WTC11 (cell line): ENCODE results near the gene KSR1. TPM values are rescaled to one million over a fixed set of nuclear protein-coding genes. Genes with fewer than 3 reads are reported as not detected.

Source experiments
- ATAC-seq: fragments of 200-7000 bp; cut with Tn5 transposase; 2 replicates; pipeline ENCODE4 v1.10.0; 2021; ENCODE audit warnings: mild to moderate bottlenecking, moderate library complexity
- CTCF ChIA-PET: fragments of 300-600 bp; sonication (Branson Sonifier 250); formaldehyde crosslinking; loops from one replicate; lab custom pipeline; 2021; ENCODE audit warnings: antibody characterized with exemption; lab: Charles Lee
- POLR2A ChIA-PET: fragments of 350-600 bp; sonication (Branson Sonifier 250); formaldehyde crosslinking; loops from one replicate; lab custom pipeline; 2021; ENCODE audit warnings: antibody characterized with exemption; lab: Charles Lee
- DNase-seq: peaks from one replicate; pipeline ENCODE4 v3.0.0; 2021; ENCODE audit warnings: low spot score
- H3K27ac Mint-ChIP-seq: 2 replicates; pipeline ENCODE4 v1.8.0; 2021; ENCODE audit warnings: mixed read lengths
- H3K27me3 Mint-ChIP-seq: 2 replicates; pipeline ENCODE4 v1.8.0; 2021; ENCODE audit warnings: low read depth, mild to moderate bottlenecking, moderate library complexity, mixed read lengths
- H3K36me3 Mint-ChIP-seq: 2 replicates; pipeline ENCODE4 v1.8.0; 2021; ENCODE audit warnings: mixed read lengths
- H3K4me1 Mint-ChIP-seq: 2 replicates; pipeline ENCODE4 v1.8.0; 2022; ENCODE audit warnings: mixed read lengths
- H3K4me3 Mint-ChIP-seq: 2 replicates; pipeline ENCODE4 v1.8.0; 2021; ENCODE audit warnings: mild to moderate bottlenecking, moderate library complexity, mixed read lengths
- H3K9me3 Mint-ChIP-seq: 2 replicates; pipeline ENCODE4 v1.8.0; 2021; ENCODE audit warnings: mixed read lengths
- AFF4 ChIP-seq: sonication (generic); formaldehyde crosslinking; IDR thresholded peaks from 2 replicates; pipeline ENCODE4 v1.8.1; 2023; ENCODE audit warnings: mild to moderate bottlenecking, missing genetic modification reagents, borderline replicate concordance
- ATF1 ChIP-seq: sonication (generic); formaldehyde crosslinking; IDR thresholded peaks from 2 replicates; pipeline ENCODE4 v1.8.1; 2023; ENCODE audit warnings: mild to moderate bottlenecking, moderate library complexity, missing genetic modification reagents
- E2F1 ChIP-seq: sonication (generic); formaldehyde crosslinking; IDR thresholded peaks from 2 replicates; pipeline ENCODE4 v1.8.0; 2022; ENCODE audit warnings: mild to moderate bottlenecking, missing genetic modification reagents
- EMX1 ChIP-seq: fragments of 250-450 bp; sonication (Bioruptor Pico); IDR thresholded peaks from 2 replicates; pipeline ENCODE4 v1.8.0; 2021; ENCODE audit warnings: mild to moderate bottlenecking
- ETV6 ChIP-seq: sonication (generic); formaldehyde crosslinking; IDR thresholded peaks from 2 replicates; pipeline ENCODE4 v1.8.1; 2022; ENCODE audit warnings: mild to moderate bottlenecking, missing genetic modification reagents
- GRHL2 ChIP-seq: fragments of 250-450 bp; sonication (Bioruptor Pico); IDR thresholded peaks from 2 replicates; pipeline ENCODE4 v1.8.0; 2022; ENCODE audit warnings: mild to moderate bottlenecking, moderate library complexity; ENCODE audit not compliant: insufficient replicate concordance, severe bottlenecking
- HMGA2 ChIP-seq: fragments of 250-450 bp; sonication (Bioruptor Pico); IDR thresholded peaks from 2 replicates; pipeline ENCODE4 v1.4.0; 2021; ENCODE audit warnings: mild to moderate bottlenecking, moderate library complexity
- JAZF1 ChIP-seq: fragments of 250-450 bp; sonication (Bioruptor Pico); IDR thresholded peaks from 2 replicates; pipeline ENCODE4 v1.9.0; 2021; ENCODE audit warnings: moderate library complexity, mild to moderate bottlenecking, inconsistent platforms
- MLX ChIP-seq: sonication (generic); formaldehyde crosslinking; IDR thresholded peaks from 2 replicates; pipeline ENCODE4 v1.8.1; 2023; ENCODE audit warnings: mild to moderate bottlenecking, missing genetic modification reagents, moderate library complexity
- MXD4 ChIP-seq: fragments of 250-450 bp; sonication (Bioruptor Pico); IDR thresholded peaks from 2 replicates; pipeline ENCODE4 v1.8.0; 2021; ENCODE audit warnings: mild to moderate bottlenecking, moderate library complexity, borderline replicate concordance
- NFE2L1 ChIP-seq: sonication (generic); formaldehyde crosslinking; IDR thresholded peaks from 2 replicates; pipeline ENCODE4 v1.8.1; 2023; ENCODE audit warnings: missing genetic modification reagents
- NFYB ChIP-seq: sonication (generic); formaldehyde crosslinking; conservative IDR thresholded peaks from 2 replicates; pipeline ENCODE4 v1.8.0; 2022; ENCODE audit warnings: low read depth, missing genetic modification reagents
- OVOL2 ChIP-seq: fragments of 250-450 bp; sonication (Bioruptor Pico); IDR thresholded peaks from 2 replicates; pipeline ENCODE4 v1.9.0; 2021; ENCODE audit warnings: mild to moderate bottlenecking, borderline replicate concordance
- TEAD1 ChIP-seq: sonication (generic); formaldehyde crosslinking; IDR thresholded peaks from 2 replicates; pipeline ENCODE4 v1.8.0; 2022; ENCODE audit warnings: mild to moderate bottlenecking, missing genetic modification reagents
- ZBTB21 ChIP-seq: sonication (generic); formaldehyde crosslinking; IDR thresholded peaks from 2 replicates; pipeline ENCODE4 v1.8.1; 2023; ENCODE audit warnings: mild to moderate bottlenecking, missing genetic modification reagents, borderline replicate concordance
- ZNF281 ChIP-seq: sonication (generic); formaldehyde crosslinking; IDR thresholded peaks from 2 replicates; pipeline ENCODE4 v1.8.0; 2023; ENCODE audit warnings: mild to moderate bottlenecking, missing genetic modification reagents
- total RNA-seq: library from RNA; stranded (reverse); gene quantifications from 3 replicates; pipeline ENCODE4 v1.2.3, GENCODE V29; 2021
- TF ChIP-seq, protein P1 (sequence below): sonication (generic); formaldehyde crosslinking; IDR thresholded peaks from 2 replicates; pipeline ENCODE4 v1.8.1; 2022; ENCODE audit warnings: low read depth, mild to moderate bottlenecking, moderate library complexity, missing genetic modification reagents, borderline replicate concordance
- TF ChIP-seq, protein P2 (sequence below): sonication (generic); formaldehyde crosslinking; conservative IDR thresholded peaks from 2 replicates; pipeline ENCODE4 v1.8.1; 2023; ENCODE audit warnings: mild to moderate bottlenecking, low read depth, missing genetic modification reagents, moderate library complexity
- TF ChIP-seq, protein P3 (sequence below): fragments of 200-600 bp; IDR thresholded peaks from 2 replicates; pipeline ENCODE4 v1.8.0; 2022; ENCODE audit warnings: antibody characterized with exemption

KSR1 gene
- total RNA-seq, 1 experiment from 2014 or later: 45.5 TPM

DNA sequence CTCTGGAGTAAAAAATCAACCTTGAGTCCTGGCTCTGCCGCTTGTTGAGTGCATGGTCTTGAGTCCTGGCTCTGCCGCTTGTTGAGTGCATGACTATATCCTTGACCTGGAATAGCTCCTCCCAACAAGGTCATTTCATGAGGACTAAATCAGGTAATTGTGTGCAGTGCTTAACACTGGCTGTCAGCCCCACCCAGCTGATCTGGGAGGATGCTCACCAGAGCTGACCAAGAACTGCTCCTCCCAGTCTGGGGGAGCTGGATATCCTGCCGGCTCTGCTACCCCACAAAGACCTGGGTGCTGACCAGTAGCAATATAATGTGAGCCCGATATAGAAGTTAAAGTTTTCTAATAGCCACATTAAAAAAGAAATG lies 154.0 kb downstream of the KSR1 start:
- H3K9me3 Mint-ChIP-seq: no peaks in the 10 kb centered on the region
- DNase-seq (no peak), ATAC-seq (no peak)
- POLR2A ChIA-PET: no interaction called here
- no peak overlapping the region for H3K27ac Mint-ChIP-seq
- CTCF ChIA-PET: interaction anchor here (0.8 to 5.5 kb wide), 15 partner anchors 11 to 226 kb away, joined by 3 to 48 read pairs (median 4); no protein-coding TSS in a partner anchor
- no peak overlapping the region for H3K4me3 Mint-ChIP-seq
- no peaks in the 10 kb centered on the region for H3K4me1 Mint-ChIP-seq
- no peaks in the 10 kb centered on the region for H3K27me3 Mint-ChIP-seq
- peaks cover 37% of the 10 kb centered on the region for H3K36me3 Mint-ChIP-seq
- no peak for TF ChIP-seq JAZF1 (CRISPR knock-in tag)
- TF ChIP-seq EMX1: no peak
- TF ChIP-seq, protein P1, sequence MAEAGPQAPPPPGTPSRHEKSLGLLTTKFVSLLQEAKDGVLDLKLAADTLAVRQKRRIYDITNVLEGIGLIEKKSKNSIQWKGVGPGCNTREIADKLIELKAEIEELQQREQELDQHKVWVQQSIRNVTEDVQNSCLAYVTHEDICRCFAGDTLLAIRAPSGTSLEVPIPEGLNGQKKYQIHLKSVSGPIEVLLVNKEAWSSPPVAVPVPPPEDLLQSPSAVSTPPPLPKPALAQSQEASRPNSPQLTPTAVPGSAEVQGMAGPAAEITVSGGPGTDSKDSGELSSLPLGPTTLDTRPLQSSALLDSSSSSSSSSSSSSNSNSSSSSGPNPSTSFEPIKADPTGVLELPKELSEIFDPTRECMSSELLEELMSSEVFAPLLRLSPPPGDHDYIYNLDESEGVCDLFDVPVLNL (CRISPR knock-in tag): no peak
- TF ChIP-seq MXD4 (CRISPR knock-in tag): no peak
- TF ChIP-seq ZBTB21 (CRISPR knock-in tag): no peak
- no peak for TF ChIP-seq GRHL2 (CRISPR knock-in tag)
- TF ChIP-seq OVOL2 (CRISPR knock-in tag): no peak

GRCh38 chr17:27612160-27612770 lies 156.0 kb downstream of the KSR1 start:
- Mint-ChIP-seq H3K4me1 (no peaks in the 10 kb centered on the region), H3K27ac (no peak overlapping the region), H3K27me3 (no peaks in the 10 kb centered on the region), H3K36me3 (peaks cover 32% of the 10 kb centered on the region), H3K4me3 (no peak overlapping the region), H3K9me3 (no peaks in the 10 kb centered on the region)
- ATAC-seq (no peak), DNase-seq (no peak)
- ChIA-PET POLR2A (no interaction called here), CTCF (interaction anchor here (1.5 to 5.5 kb wide), 3 partner anchors 9 to 38 kb away, joined by 5 to 48 read pairs (median 7); no protein-coding TSS in a partner anchor)
- no peak for TF ChIP-seq HMGA2 (CRISPR knock-in tag)
- TF ChIP-seq MLX (CRISPR knock-in tag): no peak
- TF ChIP-seq, protein P2, sequence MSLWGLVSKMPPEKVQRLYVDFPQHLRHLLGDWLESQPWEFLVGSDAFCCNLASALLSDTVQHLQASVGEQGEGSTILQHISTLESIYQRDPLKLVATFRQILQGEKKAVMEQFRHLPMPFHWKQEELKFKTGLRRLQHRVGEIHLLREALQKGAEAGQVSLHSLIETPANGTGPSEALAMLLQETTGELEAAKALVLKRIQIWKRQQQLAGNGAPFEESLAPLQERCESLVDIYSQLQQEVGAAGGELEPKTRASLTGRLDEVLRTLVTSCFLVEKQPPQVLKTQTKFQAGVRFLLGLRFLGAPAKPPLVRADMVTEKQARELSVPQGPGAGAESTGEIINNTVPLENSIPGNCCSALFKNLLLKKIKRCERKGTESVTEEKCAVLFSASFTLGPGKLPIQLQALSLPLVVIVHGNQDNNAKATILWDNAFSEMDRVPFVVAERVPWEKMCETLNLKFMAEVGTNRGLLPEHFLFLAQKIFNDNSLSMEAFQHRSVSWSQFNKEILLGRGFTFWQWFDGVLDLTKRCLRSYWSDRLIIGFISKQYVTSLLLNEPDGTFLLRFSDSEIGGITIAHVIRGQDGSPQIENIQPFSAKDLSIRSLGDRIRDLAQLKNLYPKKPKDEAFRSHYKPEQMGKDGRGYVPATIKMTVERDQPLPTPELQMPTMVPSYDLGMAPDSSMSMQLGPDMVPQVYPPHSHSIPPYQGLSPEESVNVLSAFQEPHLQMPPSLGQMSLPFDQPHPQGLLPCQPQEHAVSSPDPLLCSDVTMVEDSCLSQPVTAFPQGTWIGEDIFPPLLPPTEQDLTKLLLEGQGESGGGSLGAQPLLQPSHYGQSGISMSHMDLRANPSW (CRISPR knock-in tag): no peak
- no peak for TF ChIP-seq NFYB (CRISPR knock-in tag)
- TF ChIP-seq E2F1: no peak
- TF ChIP-seq ATF1: no peak
- TF ChIP-seq ETV6 (CRISPR knock-in tag): no peak
- TF ChIP-seq NFE2L1 (CRISPR knock-in tag): no peak
- TF ChIP-seq ZNF281: no peak
- TF ChIP-seq, protein P3, sequence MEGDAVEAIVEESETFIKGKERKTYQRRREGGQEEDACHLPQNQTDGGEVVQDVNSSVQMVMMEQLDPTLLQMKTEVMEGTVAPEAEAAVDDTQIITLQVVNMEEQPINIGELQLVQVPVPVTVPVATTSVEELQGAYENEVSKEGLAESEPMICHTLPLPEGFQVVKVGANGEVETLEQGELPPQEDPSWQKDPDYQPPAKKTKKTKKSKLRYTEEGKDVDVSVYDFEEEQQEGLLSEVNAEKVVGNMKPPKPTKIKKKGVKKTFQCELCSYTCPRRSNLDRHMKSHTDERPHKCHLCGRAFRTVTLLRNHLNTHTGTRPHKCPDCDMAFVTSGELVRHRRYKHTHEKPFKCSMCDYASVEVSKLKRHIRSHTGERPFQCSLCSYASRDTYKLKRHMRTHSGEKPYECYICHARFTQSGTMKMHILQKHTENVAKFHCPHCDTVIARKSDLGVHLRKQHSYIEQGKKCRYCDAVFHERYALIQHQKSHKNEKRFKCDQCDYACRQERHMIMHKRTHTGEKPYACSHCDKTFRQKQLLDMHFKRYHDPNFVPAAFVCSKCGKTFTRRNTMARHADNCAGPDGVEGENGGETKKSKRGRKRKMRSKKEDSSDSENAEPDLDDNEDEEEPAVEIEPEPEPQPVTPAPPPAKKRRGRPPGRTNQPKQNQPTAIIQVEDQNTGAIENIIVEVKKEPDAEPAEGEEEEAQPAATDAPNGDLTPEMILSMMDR: no peak
- TF ChIP-seq AFF4 (CRISPR knock-in tag): no peak
- TF ChIP-seq TEAD1 (CRISPR knock-in tag): no peak
